GM19099 (cell line): Measurements from ENCODE around the gene ISLR.

Source experiments
- POLR2A ChIP-seq: IDR thresholded peaks from 3 replicates; pipeline ENCODE4 v1.6.1; 2011; ENCODE audit warnings: low read depth; ENCODE audit not compliant: insufficient read length; ENCODE audit errors: extremely low read depth

ISLR gene

GRCh38 chr15:74175271-74176191 is 2.0 kb downstream of the ISLR start:
- TF ChIP-seq POLR2A: no peak

GRCh38 chr15:74176262-74177214 is 3.0 kb downstream of the ISLR start:
- TF ChIP-seq POLR2A: no peak

- TF ChIP-seq POLR2A: no peak
Measured at GRCh38 chr15:74178326-74179100, 5.0 kb downstream of the ISLR start.

DNA sequence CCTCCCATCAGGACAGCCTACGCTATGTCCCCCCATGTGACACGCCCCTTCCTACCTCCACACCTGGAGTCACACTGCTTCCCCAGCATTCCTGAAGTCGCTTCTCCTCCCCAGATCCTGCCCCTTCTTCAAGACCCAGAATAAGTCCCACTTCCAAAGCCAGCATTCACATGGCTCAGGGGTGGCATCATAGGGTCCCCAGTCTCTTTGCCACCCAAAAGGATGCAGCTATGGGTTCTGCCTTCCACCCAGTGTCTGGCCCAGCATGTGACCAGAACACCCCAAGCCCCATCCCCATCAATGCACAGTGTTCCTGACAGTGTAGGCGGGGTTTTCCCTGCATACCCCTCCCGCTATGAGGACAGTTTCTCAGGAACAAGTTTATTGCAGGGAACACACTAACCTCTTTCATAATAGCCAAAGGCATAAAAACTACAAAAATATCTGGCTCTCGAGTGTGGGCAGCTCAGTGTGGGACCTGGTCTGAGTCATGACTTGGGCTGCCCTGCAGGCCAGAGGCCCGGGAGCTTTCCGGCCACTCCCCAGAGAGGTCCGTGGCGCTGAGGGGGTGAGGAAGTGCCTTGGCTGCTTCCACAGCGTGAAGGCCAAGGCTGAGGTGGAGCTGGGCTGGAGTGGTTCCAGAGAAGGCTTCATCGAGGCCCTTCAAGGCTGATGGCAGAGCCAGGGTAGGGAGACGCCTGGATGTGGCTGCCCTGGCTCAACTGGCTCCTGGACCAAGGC is 5.8 kb downstream of the ISLR start:
- TF ChIP-seq POLR2A: no peak

- no peak for TF ChIP-seq POLR2A
Measured at GRCh38 chr15:74179983-74180880, 6.7 kb downstream of the ISLR start.

GRCh38 chr15:74180881-74181602 is 7.5 kb downstream of the ISLR start:
- no peak for TF ChIP-seq POLR2A

DNA sequence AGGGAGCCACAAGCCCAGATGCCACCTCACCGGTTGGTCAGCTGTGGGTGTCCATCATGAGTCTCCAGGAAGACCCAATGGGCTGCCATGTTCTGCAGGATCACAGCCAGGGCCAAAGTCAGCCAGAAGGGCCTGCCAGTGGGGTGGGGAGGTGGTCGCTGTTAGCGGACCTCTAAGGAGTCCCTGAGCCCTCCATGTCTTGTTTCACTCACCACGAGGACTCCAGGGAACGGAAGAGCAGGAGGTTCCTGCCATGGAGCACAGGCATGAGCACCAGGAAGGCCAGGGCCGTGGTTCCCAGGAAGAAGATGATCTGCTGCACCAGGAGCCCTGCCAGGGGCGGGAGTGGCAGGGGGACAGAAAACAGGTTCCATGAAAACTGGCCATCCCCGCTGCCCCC is 8.6 kb downstream of the ISLR start:
- no peak for TF ChIP-seq POLR2A

- no peak for TF ChIP-seq POLR2A
Measured at GRCh38 chr15:74184582-74185091, 11.1 kb downstream of the ISLR start.

GRCh38 chr15:74185710-74186348 is 12.3 kb downstream of the ISLR start:
- no peak for TF ChIP-seq POLR2A

DNA sequence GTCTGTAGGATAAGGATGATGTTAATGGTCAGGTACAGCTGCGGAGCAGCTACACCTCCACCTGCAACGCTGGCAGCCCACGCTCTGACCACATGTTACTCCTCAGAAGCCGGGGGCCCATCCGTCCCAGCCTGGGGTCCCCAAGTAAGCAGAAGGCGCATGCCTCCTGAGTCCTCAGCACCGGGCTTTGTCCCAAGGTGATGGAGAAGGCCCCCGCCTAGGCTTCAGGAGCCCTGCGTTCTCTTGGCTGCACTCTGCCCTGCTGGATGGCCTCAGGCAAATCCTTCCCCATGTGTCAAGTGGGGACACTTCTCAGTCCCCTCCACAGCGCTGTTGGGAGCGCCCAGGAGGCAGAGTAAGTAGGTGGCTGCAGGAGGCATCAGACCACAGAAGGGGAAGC is 14.7 kb downstream of the ISLR start:
- no peak for TF ChIP-seq POLR2A

DNA sequence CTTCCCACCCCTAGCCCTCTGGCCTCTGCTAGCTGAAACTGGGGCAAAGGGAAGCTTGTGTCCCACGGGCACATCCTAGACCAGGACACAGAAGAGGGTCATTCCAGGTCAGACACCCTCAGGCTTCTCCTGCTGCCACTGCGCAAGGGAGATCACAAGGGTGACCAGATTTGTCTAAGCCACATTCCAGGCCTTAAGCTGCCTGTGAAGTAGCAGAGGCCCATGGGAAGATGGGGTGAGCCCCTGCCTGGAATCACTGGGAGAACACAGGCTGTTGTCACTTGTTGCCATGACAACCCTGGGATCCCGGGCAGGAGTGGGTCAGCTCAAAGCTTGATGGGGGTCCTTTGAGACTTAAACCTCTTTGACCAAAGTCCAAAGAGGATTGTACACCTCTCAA is 18.3 kb downstream of the ISLR start:
- no peak for TF ChIP-seq POLR2A

GRCh38 chr15:74192751-74193150 is 19.2 kb downstream of the ISLR start:
- TF ChIP-seq POLR2A: no peak
